H1 (cell line): Measurements from ENCODE around the gene MBNL1. TPM values are rescaled to one million over a fixed set of nuclear protein-coding genes. Genes with fewer than 3 reads are reported as not detected.

ENCODE experiments used
- CTCF ChIA-PET: fragments of 300-600 bp; sonication (Branson Sonifier 250); formaldehyde crosslinking; loops from one replicate; lab custom pipeline; 2021; ENCODE audit not compliant: partially characterized antibody; lab: Charles Lee
- POLR2A ChIA-PET: fragments of 300-600 bp; sonication (Branson Sonifier 250); formaldehyde crosslinking; loops from one replicate; lab custom pipeline; 2021; ENCODE audit warnings: inconsistent platforms; ENCODE audit not compliant: partially characterized antibody; lab: Charles Lee
- DNase-seq, 2 experiments: peaks; one replicate each; pipeline versions ENCODE4 v3.0.0 to v3.0.0-alpha.2; 2010 to 2022; ENCODE audit warnings: low spot score in 2 of 2, low read depth in 1 of 2, mixed read lengths in 1 of 2
- FAIRE-seq: peaks from 2 replicates; lab custom pipeline; 2011; peaks lifted over from hg19 to GRCh38; lab: Jason Lieb, UNC
- H2AFZ ChIP-seq: 2 replicates; pipeline ENCODE4 v1.8.1; 2012; ENCODE audit warnings: low read length, inconsistent platforms
- H2AK5ac ChIP-seq: 2 replicates; pipeline ENCODE4 v1.6.1; 2013; ENCODE audit warnings: low read depth, low read length
- H2BK120ac ChIP-seq: replicated peaks from 2 replicates; pipeline ENCODE3; 2013; ENCODE audit warnings: low read depth, low read length, inconsistent platforms
- H2BK12ac ChIP-seq: 2 replicates; pipeline ENCODE4 v1.6.1; 2013; ENCODE audit warnings: low read depth, low read length
- H2BK15ac ChIP-seq: 2 replicates; pipeline ENCODE4 v1.6.1; 2013; ENCODE audit warnings: low read length
- H2BK20ac ChIP-seq: 2 replicates; pipeline ENCODE4 v1.6.1; 2013; ENCODE audit warnings: low read length
- H2BK5ac ChIP-seq: 2 replicates; pipeline ENCODE4 v1.6.1; 2013; ENCODE audit warnings: low read depth, low read length
- H3K14ac ChIP-seq: 2 replicates; pipeline ENCODE4 v1.6.1; 2013; ENCODE audit warnings: inconsistent platforms; ENCODE audit not compliant: insufficient read length
- H3K18ac ChIP-seq: 2 replicates; pipeline ENCODE4 v1.6.1; 2013; ENCODE audit warnings: low read length; ENCODE audit errors: extremely low read depth
- H3K23ac ChIP-seq: 2 replicates; pipeline ENCODE4 v1.6.1; 2013; ENCODE audit warnings: inconsistent platforms; ENCODE audit not compliant: insufficient read length
- H3K23me2 ChIP-seq: 2 replicates; pipeline ENCODE4 v1.6.1; 2013; ENCODE audit warnings: low read depth, low read length
- H3K27ac ChIP-seq: 2 replicates; pipeline ENCODE4 v1.6.1; 2011; ENCODE audit warnings: low read depth, low read length, inconsistent platforms
- H3K27me3 ChIP-seq, 4 experiments: replicated peaks in 1 of 4; 1 replicate in 1 of 4; 2 replicates in 3 of 4; pipeline versions ENCODE4 v1.6.1 to v1.8.1; 2011 to 2013; ENCODE audit warnings: low read length in 3 of 4, mild to moderate bottlenecking in 3 of 4, inconsistent platforms in 2 of 4, mixed read lengths in 2 of 4, moderate library complexity in 1 of 4; ENCODE audit not compliant: control insufficient read depth in 3 of 4, insufficient read depth in 3 of 4; ENCODE audit errors: extremely low read depth in 1 of 4
- H3K36me3 ChIP-seq, 4 experiments: 2 replicates each; pipeline versions ENCODE4 v1.6.1 to v1.8.1; 2011 to 2013; ENCODE audit warnings: mild to moderate bottlenecking in 4 of 4, low read length in 3 of 4, moderate library complexity in 2 of 4, control low read depth in 1 of 4, inconsistent platforms in 1 of 4; ENCODE audit not compliant: insufficient read depth in 4 of 4, control insufficient read depth in 2 of 4
- H3K4ac ChIP-seq: replicated peaks from 2 replicates; pipeline ENCODE3; 2013; ENCODE audit warnings: low read length, low read depth, mixed read lengths, inconsistent platforms; ENCODE audit not compliant: insufficient read length
- H3K4me1 ChIP-seq, 4 experiments: replicated peaks in 1 of 4; 1 replicate in 1 of 4; 2 replicates in 3 of 4; pipeline versions ENCODE4 v1.6.1 to v1.8.1; 2011 to 2013; ENCODE audit warnings: low read length in 3 of 4, inconsistent platforms in 2 of 4, mixed read lengths in 1 of 4; ENCODE audit not compliant: insufficient read depth in 4 of 4, control insufficient read depth in 3 of 4
- H3K4me2 ChIP-seq, 2 experiments: 2 replicates each; pipeline versions ENCODE4 v1.6.1 to v1.8.1; 2011 to 2013; ENCODE audit warnings: low read depth in 2 of 2, low read length in 2 of 2, control low read depth in 1 of 2, inconsistent platforms in 1 of 2, mild to moderate bottlenecking in 1 of 2; ENCODE audit not compliant: insufficient read depth in 1 of 2
- H3K4me3 ChIP-seq, 4 experiments: fragments of 200-600, 300-600 bp in 1 of 4; sonication (generic), shearing (Covaris generic), sonication (Bioruptor Twin) in 1 of 4; 2 replicates each; pipeline versions ENCODE4 v1.5.1 to v1.8.1; 2011 to 2016; ENCODE audit warnings: low read length in 4 of 4, low read depth in 3 of 4, control low read depth in 2 of 4, inconsistent platforms in 2 of 4, mild to moderate bottlenecking in 2 of 4, mixed read lengths in 1 of 4, moderate library complexity in 1 of 4; ENCODE audit not compliant: insufficient read depth in 2 of 4; ENCODE audit errors: extremely low read depth in 1 of 4
- H3K56ac ChIP-seq: replicated peaks from 2 replicates; pipeline ENCODE3; 2013; ENCODE audit warnings: low read depth, mild to moderate bottlenecking, mixed read lengths, low read length, inconsistent platforms; ENCODE audit not compliant: insufficient read length
- H3K79me1 ChIP-seq: 2 replicates; pipeline ENCODE4 v1.6.1; 2013; ENCODE audit warnings: low read depth, low read length, control low read depth
- H3K79me2 ChIP-seq, 2 experiments: 2 replicates each; pipeline versions ENCODE4 v1.6.1 to v1.8.1; 2012 to 2013; ENCODE audit warnings: low read length in 2 of 2, mild to moderate bottlenecking in 2 of 2, inconsistent platforms in 1 of 2; ENCODE audit not compliant: insufficient read depth in 2 of 2, control insufficient read depth in 1 of 2
- H3K9ac ChIP-seq, 4 experiments: replicated peaks in 1 of 4; 1 replicate in 1 of 4; 2 replicates in 3 of 4; pipeline versions ENCODE4 v1.6.1 to v1.8.1; 2011 to 2013; ENCODE audit warnings: low read depth in 3 of 4, low read length in 3 of 4, control low read depth in 2 of 4, mild to moderate bottlenecking in 2 of 4, moderate library complexity in 2 of 4, inconsistent platforms in 1 of 4; ENCODE audit errors: extremely low read depth in 1 of 4
- H3K9me3 ChIP-seq, 2 experiments: 2 replicates each; pipeline versions ENCODE4 v1.6.1 to v1.8.1; 2012 to 2013; ENCODE audit warnings: mild to moderate bottlenecking in 2 of 2, moderate library complexity in 2 of 2, control low read depth in 1 of 2, inconsistent platforms in 1 of 2, low read depth in 1 of 2, low read length in 1 of 2, mixed read lengths in 1 of 2; ENCODE audit not compliant: insufficient read depth in 2 of 2
- H4K20me1 ChIP-seq, 2 experiments: replicated peaks in 1 of 2; 2 replicates each; pipeline versions ENCODE3 to v1.8.1; 2011 to 2013; ENCODE audit warnings: inconsistent platforms in 2 of 2, low read length in 2 of 2, mild to moderate bottlenecking in 1 of 2; ENCODE audit not compliant: insufficient read depth in 2 of 2, control insufficient read depth in 1 of 2
- H4K5ac ChIP-seq: 2 replicates; pipeline ENCODE4 v1.6.1; 2013; ENCODE audit warnings: low read length, low read depth, mixed read lengths, inconsistent platforms; ENCODE audit not compliant: insufficient read length
- H4K8ac ChIP-seq: 2 replicates; pipeline ENCODE4 v1.8.0; 2013; ENCODE audit warnings: mild to moderate bottlenecking, moderate library complexity, low read length, inconsistent platforms; ENCODE audit not compliant: insufficient read depth; ENCODE audit errors: extremely low read depth
- H4K91ac ChIP-seq: replicated peaks from 2 replicates; pipeline ENCODE3; 2013; ENCODE audit warnings: low read length, mixed read lengths, inconsistent platforms; ENCODE audit not compliant: insufficient read length
- CBX5 ChIP-seq: fragments of 300-800, 300-1000 bp; sonication (generic); IDR thresholded peaks from 2 replicates; pipeline ENCODE4 v1.7.1; 2016; ENCODE audit warnings: antibody characterized with exemption, low read length, low read depth
- CHD2 ChIP-seq: IDR thresholded peaks from 2 replicates; pipeline ENCODE4 v1.6.1; 2012; ENCODE audit warnings: low read length, improper control_type of control experiment
- HDAC2 ChIP-seq, 2 experiments: fragments of 300-600 bp in 1 of 2; sonication (generic) in 1 of 2; IDR thresholded peaks; 2 replicates each; pipeline ENCODE4 v1.6.1; 2011 to 2012; ENCODE audit warnings: low read depth in 2 of 2, low read length in 2 of 2, mild to moderate bottlenecking in 2 of 2, moderate library complexity in 2 of 2, borderline replicate concordance in 1 of 2, inconsistent platforms in 1 of 2
- KDM4A ChIP-seq: IDR thresholded peaks from one replicate; pipeline ENCODE4 v1.7.1; 2012; ENCODE audit warnings: low read depth, mild to moderate bottlenecking, moderate library complexity, low read length, inconsistent platforms; ENCODE audit not compliant: severe bottlenecking
- MAFK ChIP-seq: IDR thresholded peaks from 2 replicates; pipeline ENCODE4 v1.6.1; 2012; ENCODE audit warnings: low read depth, mild to moderate bottlenecking, improper control_type of control experiment, low read length
- PHF8 ChIP-seq: fragments of 200-600 bp; sonication (generic); conservative IDR thresholded peaks from 2 replicates; pipeline ENCODE4 v1.7.1; 2012; ENCODE audit warnings: low read depth, mild to moderate bottlenecking, inconsistent platforms, low read length, moderate library complexity
- POLR2AphosphoS5 ChIP-seq: IDR thresholded peaks from 2 replicates; pipeline ENCODE4 v1.6.1; 2011; ENCODE audit warnings: low read depth, low read length
- RBBP5 ChIP-seq: IDR thresholded peaks from 2 replicates; pipeline ENCODE4 v1.7.1; 2012; ENCODE audit warnings: low read depth, mild to moderate bottlenecking, inconsistent platforms, low read length, moderate library complexity, borderline replicate concordance
- RNF2 ChIP-seq: fragments of 200-900, 300-1000 bp; sonication (generic); IDR thresholded peaks from 2 replicates; pipeline ENCODE4 v1.7.1; 2016; ENCODE audit warnings: borderline replicate concordance, low read depth, mild to moderate bottlenecking, antibody characterized with exemption, low read length; ENCODE audit not compliant: poor library complexity, severe bottlenecking; ENCODE audit errors: missing control alignments
- SAP30 ChIP-seq: fragments of 300-600 bp; sonication (generic); IDR thresholded peaks from 2 replicates; pipeline ENCODE4 v1.7.1; 2012; ENCODE audit warnings: low read length, moderate library complexity, mild to moderate bottlenecking, inconsistent platforms; ENCODE audit not compliant: insufficient read depth, insufficient replicate concordance
- SRF ChIP-seq: IDR thresholded peaks from 2 replicates; pipeline ENCODE4 v1.6.1; 2011; ENCODE audit warnings: mild to moderate bottlenecking, low read depth, low read length, moderate library complexity
- TAF1 ChIP-seq: IDR thresholded peaks from 2 replicates; pipeline ENCODE4 v1.6.1; 2011; ENCODE audit warnings: mild to moderate bottlenecking, low read depth, low read length
- TBP ChIP-seq: IDR thresholded peaks from 2 replicates; pipeline ENCODE4 v1.6.1; 2011; ENCODE audit warnings: low read depth, low read length, improper control_type of control experiment
- ZNF274 ChIP-seq: IDR thresholded peaks from 2 replicates; pipeline ENCODE4 v1.7.0; 2012; ENCODE audit warnings: low read length, borderline replicate concordance; ENCODE audit errors: extremely low read depth
- WGBS, 2 experiments: shearing (Covaris generic) in 1 of 2; methylation state at CpG; one replicate each; pipeline versions ENCODE4 v1.1.6 to v1.1.7; 2013 to 2015; ENCODE audit warnings: low lambda C conversion rate in 2 of 2, mixed read lengths in 2 of 2, inconsistent platforms in 1 of 2, low coverage in 1 of 2, missing lambda C conversion rate in 1 of 2; ENCODE audit not compliant: insufficient replicate concordance in 2 of 2, insufficient coverage in 1 of 2, insufficient read length in 1 of 2; ENCODE audit errors: extremely low coverage in 1 of 2, missing lambda C conversion rate in 1 of 2; 5-methylcytosine and 5-hydroxymethylcytosine counted together
- polyA plus RNA-seq, 7 experiments: library from polyadenylated mRNA; depleted of rRNA in 3 of 7; stranded (reverse) in 5 of 7; unstranded in 2 of 7; fragments of >200 nt in 5 of 7; fragments of 200-250 nt in 2 of 7; gene quantifications; 1 replicate in 5 of 7; 2 replicates in 1 of 7; 4 replicates in 1 of 7; pipeline versions ENCODE4 v1.2.1 to v1.2.3, GENCODE V29; 2011 to 2013; ENCODE audit warnings: missing spikeins in 2 of 7, mixed read lengths in 2 of 7
- total RNA-seq: library from RNA; stranded (reverse); fragmentation: NEBNext Ultra II Directional; extraction: Animal tissue kit (Norgen Biotek cat#: 25700); gene quantifications from 2 replicates; pipeline ENCODE4 v1.2.1, GENCODE V29; 2021

Gene MBNL1
- total and polyA plus RNA-seq, 2 of the 8 experiments (the other 6 are each of a cell fraction or from before 2014, with no cell fraction given) = 5.0 to 16.4 TPM

DNA sequence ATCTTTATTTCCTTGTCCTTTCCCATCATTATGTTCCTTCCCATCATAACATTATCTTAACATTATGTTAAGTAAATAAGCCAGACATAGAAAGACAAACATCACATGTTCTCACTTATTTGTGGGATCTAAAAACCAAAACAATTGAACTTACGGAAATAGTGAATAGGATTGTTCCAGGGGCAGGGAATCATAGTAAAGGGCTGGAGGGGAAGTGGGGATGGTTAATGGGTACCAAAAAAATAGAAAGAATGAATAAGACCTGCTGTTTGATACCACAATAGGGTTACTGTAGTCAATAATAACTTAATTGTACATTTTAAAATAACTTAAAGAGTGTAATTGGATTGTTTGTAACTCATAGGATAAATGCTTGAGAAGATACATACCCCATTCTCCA lies 36.7 kb upstream of the MBNL1 start:
- H2BK12ac ChIP-seq = no peak overlapping the region
- no peaks in the 10 kb centered on the region for H3K79me1 ChIP-seq
- H2BK120ac ChIP-seq = no peak overlapping the region
- no peak overlapping the region for H2AK5ac ChIP-seq
- no peak overlapping the region for H3K4me2 ChIP-seq
- H3K18ac ChIP-seq = no peak overlapping the region
- H2AFZ ChIP-seq = no peak overlapping the region
- H3K23ac ChIP-seq = no peak overlapping the region
- no peak overlapping the region for H4K5ac ChIP-seq
- H3K4ac ChIP-seq = no peak overlapping the region
- H3K36me3 ChIP-seq = no peaks in the 10 kb centered on the region
- no peaks in the 10 kb centered on the region for H3K27me3 ChIP-seq
- no peak overlapping the region for H2BK5ac ChIP-seq
- ChIA-PET POLR2A (no interaction called here), CTCF (no interaction called here)
- 95% methylated on average over 1 of the region's 1 CpG; no CpG with 5 or more reads in 1 of the 2 experiments for WGBS, 2 experiments
- no peak overlapping the region for H4K91ac ChIP-seq
- H3K4me3 ChIP-seq = no peak overlapping the region
- no peak overlapping the region for H3K27ac ChIP-seq
- H3K23me2 ChIP-seq = no peaks in the 10 kb centered on the region
- H2BK15ac ChIP-seq = no peak overlapping the region
- no peak overlapping the region for H3K56ac ChIP-seq
- H4K20me1 ChIP-seq = no peaks in the 10 kb centered on the region
- H4K8ac ChIP-seq = no peak overlapping the region
- no peak overlapping the region for H3K9ac ChIP-seq
- no peaks in the 10 kb centered on the region for H3K9me3 ChIP-seq
- no peaks in the 10 kb centered on the region for H3K79me2 ChIP-seq
- no peaks in the 10 kb centered on the region for H3K4me1 ChIP-seq
- DNase-seq = no peak
- H2BK20ac ChIP-seq = no peak overlapping the region
- H3K14ac ChIP-seq = no peak overlapping the region
- FAIRE-seq = no peak
- no peak for TF ChIP-seq ZNF274
- no peak for TF ChIP-seq KDM4A
- TF ChIP-seq CHD2 = no peak
- TF ChIP-seq MAFK = no peak
- TF ChIP-seq PHF8 = no peak
- TF ChIP-seq TBP = no peak
- no peak for TF ChIP-seq SRF
- TF ChIP-seq RNF2 = no peak
- no peak for TF ChIP-seq POLR2AphosphoS5
- TF ChIP-seq SAP30 = no peak
- TF ChIP-seq HDAC2 (IDR thresholded peaks at IDR 0.05; ENCODE audit: borderline replicate concordance in 1 of 2, low read depth in 2 of 2, low read length in 2 of 2) = no peak
- no peak for TF ChIP-seq CBX5
- no peak for TF ChIP-seq RBBP5
- no peak for TF ChIP-seq TAF1
